Choroid plexus epithelial cell (primary cell): Measurements from ENCODE around the gene OR52N4.

Source experiments
- DNase-seq: peaks from one replicate; pipeline ENCODE4 v3.0.0-alpha.2; 2010; ENCODE audit warnings: low read depth
- H3K4me3 ChIP-seq: 2 replicates; pipeline ENCODE4 v1.5.1; 2011; ENCODE audit warnings: low read depth, mild to moderate bottlenecking, control low read depth, low read length, moderate library complexity
- TF ChIP-seq, protein P1 (sequence below): conservative IDR thresholded peaks from 2 replicates; pipeline ENCODE4 v1.5.1; 2011; ENCODE audit warnings: low read depth, mild to moderate bottlenecking, control low read depth, inconsistent platforms, low read length, moderate library complexity

OR52N4 gene

DNA sequence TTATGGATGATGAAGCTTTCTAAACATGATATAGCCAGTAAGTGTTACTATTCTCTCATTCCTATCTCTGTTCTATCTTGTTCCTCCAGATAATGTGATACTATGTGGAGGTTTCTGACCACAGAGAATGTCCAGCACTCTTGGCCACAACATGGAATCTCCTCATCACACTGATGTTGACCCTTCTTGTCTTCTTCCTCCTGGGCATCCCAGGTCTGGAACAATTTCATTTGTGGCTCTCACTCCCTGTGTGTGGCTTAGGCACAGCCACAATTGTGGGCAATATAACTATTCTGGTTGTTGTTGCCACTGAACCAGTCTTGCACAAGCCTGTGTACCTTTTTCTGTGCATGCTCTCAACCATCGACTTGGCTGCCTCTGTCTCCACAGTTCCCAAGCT, 27.7 kb upstream of the OR52N4 start:
- DNase-seq: no peak
- TF ChIP-seq, protein P1, sequence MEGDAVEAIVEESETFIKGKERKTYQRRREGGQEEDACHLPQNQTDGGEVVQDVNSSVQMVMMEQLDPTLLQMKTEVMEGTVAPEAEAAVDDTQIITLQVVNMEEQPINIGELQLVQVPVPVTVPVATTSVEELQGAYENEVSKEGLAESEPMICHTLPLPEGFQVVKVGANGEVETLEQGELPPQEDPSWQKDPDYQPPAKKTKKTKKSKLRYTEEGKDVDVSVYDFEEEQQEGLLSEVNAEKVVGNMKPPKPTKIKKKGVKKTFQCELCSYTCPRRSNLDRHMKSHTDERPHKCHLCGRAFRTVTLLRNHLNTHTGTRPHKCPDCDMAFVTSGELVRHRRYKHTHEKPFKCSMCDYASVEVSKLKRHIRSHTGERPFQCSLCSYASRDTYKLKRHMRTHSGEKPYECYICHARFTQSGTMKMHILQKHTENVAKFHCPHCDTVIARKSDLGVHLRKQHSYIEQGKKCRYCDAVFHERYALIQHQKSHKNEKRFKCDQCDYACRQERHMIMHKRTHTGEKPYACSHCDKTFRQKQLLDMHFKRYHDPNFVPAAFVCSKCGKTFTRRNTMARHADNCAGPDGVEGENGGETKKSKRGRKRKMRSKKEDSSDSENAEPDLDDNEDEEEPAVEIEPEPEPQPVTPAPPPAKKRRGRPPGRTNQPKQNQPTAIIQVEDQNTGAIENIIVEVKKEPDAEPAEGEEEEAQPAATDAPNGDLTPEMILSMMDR: no peak
- H3K4me3 ChIP-seq: no peak overlapping the region

DNA sequence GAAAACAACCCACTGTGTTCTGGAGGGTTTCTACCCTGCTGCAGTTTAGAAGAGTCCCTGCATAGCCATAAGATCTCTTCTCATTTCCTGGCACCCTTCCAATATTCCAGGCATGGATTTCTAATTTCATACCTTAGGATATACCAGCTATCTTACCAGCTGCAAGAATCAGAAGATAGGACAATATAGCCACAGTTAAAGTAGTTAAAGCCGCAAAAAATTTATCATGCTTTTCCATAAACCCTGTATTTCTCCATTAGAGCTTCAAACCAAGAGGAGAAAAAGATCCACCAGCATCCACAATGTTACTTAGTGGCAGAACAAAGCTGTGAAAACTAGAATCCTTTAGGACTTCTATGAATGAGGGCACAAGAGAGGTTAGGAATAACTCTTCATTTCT, 26.4 kb upstream of the OR52N4 start:
- no peak overlapping the region for H3K4me3 ChIP-seq
- TF ChIP-seq, protein P1: no peak
- no peak for DNase-seq

DNA sequence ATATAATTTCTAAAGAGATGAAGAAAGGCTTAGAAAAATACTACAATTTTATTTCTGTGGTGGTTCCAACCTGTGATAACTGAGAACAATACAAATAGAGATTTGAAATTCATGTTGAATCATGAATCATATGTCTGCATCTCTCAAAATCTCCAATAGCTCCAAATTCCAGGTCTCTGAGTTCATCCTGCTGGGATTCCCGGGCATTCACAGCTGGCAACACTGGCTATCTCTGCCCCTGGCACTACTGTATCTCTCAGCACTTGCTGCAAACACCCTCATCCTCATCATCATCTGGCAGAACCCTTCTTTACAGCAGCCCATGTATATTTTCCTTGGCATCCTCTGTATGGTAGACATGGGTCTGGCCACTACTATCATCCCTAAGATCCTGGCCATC, 17.6 kb upstream of the OR52N4 start, which contains the start of gene OR56B1:
TSS of gene OR56B1 (plus strand) at position 53 of the 400 bp plus-strand sequence. CDS start at position 122, 69 bp downstream.
- DNase-seq: no peak
- TF ChIP-seq, protein P1: no peak
- H3K4me3 ChIP-seq: no peak within 1 kb of the TSS

DNA sequence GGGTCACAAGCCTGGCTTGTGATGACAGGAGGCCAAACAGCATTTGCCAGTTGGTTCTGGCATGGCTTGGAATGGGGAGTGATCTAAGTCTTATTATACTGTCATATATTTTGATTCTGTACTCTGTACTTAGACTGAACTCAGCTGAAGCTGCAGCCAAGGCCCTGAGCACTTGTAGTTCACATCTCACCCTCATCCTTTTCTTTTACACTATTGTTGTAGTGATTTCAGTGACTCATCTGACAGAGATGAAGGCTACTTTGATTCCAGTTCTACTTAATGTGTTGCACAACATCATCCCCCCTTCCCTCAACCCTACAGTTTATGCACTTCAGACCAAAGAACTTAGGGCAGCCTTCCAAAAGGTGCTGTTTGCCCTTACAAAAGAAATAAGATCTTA, 17.0 kb upstream of the OR52N4 start:
- TF ChIP-seq, protein P1: no peak
- DNase-seq: peak; percentile 47
- no peak overlapping the region for H3K4me3 ChIP-seq

GRCh38 chr11:5737670-5738392, 16.2 kb upstream of the OR52N4 start:
- TF ChIP-seq, protein P1: no peak
- H3K4me3 ChIP-seq: no peak overlapping the region
- peak; percentile 3 for DNase-seq

DNA sequence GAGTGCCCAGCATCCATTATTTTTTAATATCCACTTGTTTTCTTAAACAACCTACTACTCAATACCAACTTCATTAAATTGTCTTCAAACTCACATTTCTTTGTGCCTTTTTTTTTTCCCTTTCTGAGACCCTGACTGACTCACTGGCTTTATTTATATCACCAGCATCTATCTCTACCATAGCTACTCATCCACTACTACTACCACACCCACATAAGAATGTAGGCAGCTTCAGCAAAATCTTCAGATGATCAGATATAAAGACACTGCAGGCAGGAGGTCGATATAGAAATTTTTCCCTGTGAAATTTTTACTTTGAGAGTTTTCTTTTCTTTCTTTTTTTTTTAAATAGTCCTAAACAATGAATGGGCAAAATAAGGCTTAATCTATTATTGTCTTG, 15.6 kb upstream of the OR52N4 start:
- no peak overlapping the region for H3K4me3 ChIP-seq
- TF ChIP-seq, protein P1: no peak
- no peak for DNase-seq

GRCh38 chr11:5746614-5747013, 7.4 kb upstream of the OR52N4 start:
- TF ChIP-seq, protein P1: no peak
- no peak for DNase-seq
- H3K4me3 ChIP-seq: no peak overlapping the region
